Loucy (cell line): ENCODE data around the gene MCUR1.
"Not testable (repeated sequence)": the region's sequence is repeated elsewhere in the genome, so short reads cannot be mapped to it uniquely, and the experiment has no call there.

ENCODE experiments used
- H2AFZ ChIP-seq: fragments of 200-600 bp; sonication (generic); 2 replicates; pipeline ENCODE4 v1.6.0; 2016; ENCODE audit warnings: antibody characterized with exemption, mild to moderate bottlenecking, low read length, moderate library complexity
- H3F3A ChIP-seq: fragments of 200-600 bp; 2 replicates; pipeline ENCODE4 v1.6.0; 2016; ENCODE audit warnings: antibody characterized with exemption, low read depth, mild to moderate bottlenecking
- H3K27me3 ChIP-seq: fragments of 200-600 bp; sonication (generic); 2 replicates; pipeline ENCODE4 v1.6.1; 2014; ENCODE audit warnings: low read length, mild to moderate bottlenecking; ENCODE audit not compliant: insufficient read depth, poor library complexity, severe bottlenecking
- H3K36me3 ChIP-seq: fragments of 200-600 bp; sonication (generic); 2 replicates; pipeline ENCODE4 v1.6.1; 2016; ENCODE audit warnings: low read length; ENCODE audit not compliant: insufficient read depth
- H3K4me1 ChIP-seq: fragments of 200-600 bp; sonication (generic); 2 replicates; pipeline ENCODE4 v1.5.1; 2014; ENCODE audit warnings: low read length, mild to moderate bottlenecking; ENCODE audit not compliant: insufficient read depth, poor library complexity, severe bottlenecking
- H3K4me2 ChIP-seq: fragments of 200-600 bp; sonication (generic); 2 replicates; pipeline ENCODE4 v1.6.0; 2014; ENCODE audit warnings: antibody characterized with exemption, low read length, low read depth, mild to moderate bottlenecking; ENCODE audit not compliant: poor library complexity, severe bottlenecking
- H3K4me3 ChIP-seq: fragments of 200-600 bp; sonication (generic); 2 replicates; pipeline ENCODE4 v1.5.1; 2014; ENCODE audit warnings: low read length, mild to moderate bottlenecking, mixed read lengths; ENCODE audit not compliant: poor library complexity, severe bottlenecking
- H3K79me2 ChIP-seq: fragments of 200-600 bp; sonication (generic); 2 replicates; pipeline ENCODE4 v1.6.1; 2014; ENCODE audit warnings: low read length; ENCODE audit not compliant: insufficient read depth
- H3K9ac ChIP-seq: fragments of 200-600 bp; sonication (generic); 2 replicates; pipeline ENCODE4 v1.6.0; 2014; ENCODE audit warnings: mild to moderate bottlenecking, low read depth, low read length, moderate library complexity; ENCODE audit not compliant: poor library complexity, severe bottlenecking
- H3K9me2 ChIP-seq: fragments of 200-600 bp; sonication (generic); replicated peaks from 2 replicates; pipeline ENCODE4 v1.6.1; 2016; ENCODE audit warnings: low read depth, low read length, mixed read lengths
- H3K9me3 ChIP-seq: fragments of 200-600 bp; sonication (generic); 2 replicates; pipeline ENCODE4 v1.6.1; 2014; ENCODE audit warnings: mild to moderate bottlenecking, antibody characterized with exemption, low read length, low read depth; ENCODE audit not compliant: insufficient read depth
- H4K20me1 ChIP-seq: fragments of 200-600 bp; sonication (generic); 2 replicates; pipeline ENCODE4 v1.6.0; 2014; ENCODE audit warnings: antibody characterized with exemption, low read length, mild to moderate bottlenecking; ENCODE audit not compliant: insufficient read depth, poor library complexity, severe bottlenecking
- CTCF ChIP-seq: fragments of 200-600 bp; sonication (generic); conservative IDR thresholded peaks from 2 replicates; pipeline ENCODE4 v1.5.1; 2014; ENCODE audit warnings: mild to moderate bottlenecking, antibody characterized with exemption, low read length
- EZH2phosphoT487 ChIP-seq: fragments of 200-600 bp; IDR thresholded peaks from 2 replicates; pipeline ENCODE4 v1.6.1; 2018; ENCODE audit warnings: antibody characterized with exemption, mild to moderate bottlenecking, moderate library complexity, borderline replicate concordance

Gene MCUR1

GRCh38 chr6:13814176-13814937, at the start of gene MCUR1:
Gene MCUR1, minus strand, starts transcription at chr6:13814557. Its CDS starts 128 bp downstream, at chr6:13814429.
- Histone ChIP-seq H3K9me2 (no peaks in the 10 kb centered on the region), H3K9me3 (no peaks in the 10 kb centered on the region), H3K9ac (peak within 1 kb of the TSS; percentile 87)

GRCh38 chr6:13863699-13864155, 49.4 kb upstream of the MCUR1 start:
- Histone ChIP-seq H3K9me2 (no peaks in the 10 kb centered on the region), H3K27me3 (peaks cover 5% of the 10 kb centered on the region), H2AFZ (no peak overlapping the region), H3K79me2 (no peaks in the 10 kb centered on the region), H3K4me2 (no peak overlapping the region), H3K4me3 (no peak overlapping the region), H4K20me1 (no peaks in the 10 kb centered on the region), H3K4me1 (no peaks in the 10 kb centered on the region), H3K9ac (no peak overlapping the region), H3F3A (no peaks in the 10 kb centered on the region), H3K36me3 (no peaks in the 10 kb centered on the region), H3K9me3 (no peaks in the 10 kb centered on the region)
- no peak for TF ChIP-seq CTCF
- TF ChIP-seq EZH2phosphoT487 = no peak

More at GRCh38 chr6:13814176-13814937, at the start of gene MCUR1:
- TF ChIP-seq EZH2phosphoT487 (no peak), CTCF (no peak; the same call in 1 of the 2 replicates)
- H3K4me2 ChIP-seq = peak within 1 kb of the TSS; percentile 76
- peak within 1 kb of the TSS; percentile 82 for H3K4me3 ChIP-seq
- H2AFZ ChIP-seq = peak within 1 kb of the TSS; percentile 96
- no peaks in the 10 kb centered on the region for H3K27me3 ChIP-seq
- no peaks in the 10 kb centered on the region for H3K36me3 ChIP-seq
- H4K20me1 ChIP-seq = peaks cover 14% of the 10 kb centered on the region
- peaks cover 6% of the 10 kb centered on the region; the same call in 1 of the 2 replicates for H3F3A ChIP-seq
- peaks cover 35% of the 10 kb centered on the region for H3K79me2 ChIP-seq
- peaks cover 32% of the 10 kb centered on the region for H3K4me1 ChIP-seq

GRCh38 chr6:13860556-13861185, 46.3 kb upstream of the MCUR1 start:
- H3K9ac ChIP-seq, H3K36me3 ChIP-seq, H2AFZ ChIP-seq, H4K20me1 ChIP-seq, H3K4me3 ChIP-seq, H3K9me3 ChIP-seq, H3K4me1 ChIP-seq, H3F3A ChIP-seq, H3K9me2 ChIP-seq, H3K27me3 ChIP-seq, H3K79me2 ChIP-seq, H3K4me2 ChIP-seq: not testable (repeated sequence)
